Testis (tissue), 2 donors: ENCODE results near the gene SIL1.

ENCODE experiments used
- CTCF ChIP-seq, 3 experiments: fragments of 450-650 bp in 2 of 3; fragments of 200-600 bp in 1 of 3; sonication (generic) in 1 of 3; IDR thresholded peaks; one replicate each; pipeline ENCODE4 v1.5.1; 2016 to 2019; ENCODE audit warnings: antibody characterized with exemption in 3 of 3, mild to moderate bottlenecking in 2 of 3, moderate library complexity in 1 of 3
- POLR2A ChIP-seq: fragments of 450-650 bp; IDR thresholded peaks from one replicate; pipeline ENCODE4 v1.6.1; 2017; ENCODE audit warnings: antibody characterized with exemption, mild to moderate bottlenecking, moderate library complexity

- no peak for TF ChIP-seq CTCF (IDR thresholded peaks at IDR 0.05)
- TF ChIP-seq POLR2A: no peak
Measured at GRCh38 chr5:139178935-139179334, 19.2 kb downstream of the SIL1 start.
